A673 (cell line): ENCODE data around the gene KLF17. TPM values are rescaled to one million over a fixed set of nuclear protein-coding genes. Genes with fewer than 3 reads are reported as not detected.
"Not testable (repeated sequence)": the region's sequence is repeated elsewhere in the genome, so short reads cannot be mapped to it uniquely, and the experiment has no call there.

Experiments used
- BruUV-seq: library from RNA; stranded (reverse); fragments of 400-500 nt; replicated peaks from 2 replicates; lab custom pipeline; 2021; lab: Mats Ljungman, UMichigan
- CTCF ChIA-PET: fragments of 300-600 bp; sonication (Branson Sonifier 250); formaldehyde crosslinking; loops from one replicate; lab custom pipeline; 2022; ENCODE audit warnings: antibody characterized with exemption; lab: Charles Lee
- POLR2A ChIA-PET: fragments of 300-600 bp; sonication (Branson Sonifier 250); formaldehyde crosslinking; loops from one replicate; lab custom pipeline; 2022; ENCODE audit warnings: antibody characterized with exemption; ENCODE audit not compliant: low non-redundant PET; lab: Charles Lee
- DNase-seq: peaks from one replicate; pipeline ENCODE4 v3.0.0-alpha.2; 2015; ENCODE audit warnings: low spot score
- H3K27ac ChIP-seq: fragments of 200-600 bp; sonication (generic); 2 replicates; pipeline ENCODE4 v1.5.1; 2016; ENCODE audit warnings: mixed run types, low read depth, mild to moderate bottlenecking, mixed read lengths, antibody characterized with exemption, low read length; ENCODE audit not compliant: poor library complexity, severe bottlenecking
- H3K27me3 ChIP-seq: fragments of 200-600 bp; sonication (generic); replicated peaks from 2 replicates; pipeline ENCODE4 v1.6.1; 2017; ENCODE audit warnings: mixed run types, low read depth, mild to moderate bottlenecking, mixed read lengths, antibody characterized with exemption, low read length; ENCODE audit not compliant: insufficient read depth, poor library complexity
- H3K36me3 ChIP-seq: fragments of 200-600 bp; sonication (generic); 2 replicates; pipeline ENCODE4 v1.6.1; 2016; ENCODE audit warnings: mixed run types, mild to moderate bottlenecking, mixed read lengths, antibody characterized with exemption, low read length; ENCODE audit not compliant: insufficient read depth, poor library complexity, severe bottlenecking
- H3K4me1 ChIP-seq: fragments of 200-600 bp; sonication (generic); 2 replicates; pipeline ENCODE4 v1.6.1; 2017; ENCODE audit warnings: mixed run types, mild to moderate bottlenecking, mixed read lengths, antibody characterized with exemption, low read length; ENCODE audit not compliant: insufficient read depth, poor library complexity, severe bottlenecking
- H3K4me3 ChIP-seq: fragments of 200-600 bp; sonication (generic); 2 replicates; pipeline ENCODE4 v1.5.1; 2016; ENCODE audit warnings: low read depth, mixed run types, mild to moderate bottlenecking, mixed read lengths, low read length; ENCODE audit not compliant: poor library complexity, severe bottlenecking
- H3K9me3 ChIP-seq: fragments of 200-600 bp; sonication (generic); 2 replicates; pipeline ENCODE4 v1.6.1; 2016; ENCODE audit warnings: mixed run types, low read depth, mild to moderate bottlenecking, mixed read lengths, antibody characterized with exemption, low read length; ENCODE audit not compliant: poor library complexity, severe bottlenecking
- EZH2 ChIP-seq: fragments of 200-600 bp; sonication (generic); IDR thresholded peaks from 2 replicates; pipeline ENCODE4 v1.6.1; 2017; ENCODE audit warnings: borderline replicate concordance, low read depth, mild to moderate bottlenecking, mixed read lengths, antibody characterized with exemption, low read length; ENCODE audit not compliant: poor library complexity, severe bottlenecking
- intact Hi-C: fragments of 100-400 bp; cut with micrococcal nuclease; formaldehyde crosslinking; loops from one replicate; pipeline ENCODE4 v1.10.0; 2022; ENCODE audit not compliant: unreplicated experiment
- total RNA-seq: library from RNA; stranded (reverse); gene quantifications from 2 replicates; pipeline ENCODE4 v1.2.3, GENCODE V29; 2021
- TF ChIP-seq, protein P1 (sequence below): fragments of 300-800, 200-600 bp; sonication (generic); conservative IDR thresholded peaks from 2 replicates; pipeline ENCODE4 v1.5.1; 2017; ENCODE audit warnings: low read depth, mild to moderate bottlenecking, antibody characterized with exemption, low read length, moderate library complexity, mixed read lengths

Gene KLF17
- total RNA-seq, 1 experiment from 2014 or later, result not detected

DNA sequence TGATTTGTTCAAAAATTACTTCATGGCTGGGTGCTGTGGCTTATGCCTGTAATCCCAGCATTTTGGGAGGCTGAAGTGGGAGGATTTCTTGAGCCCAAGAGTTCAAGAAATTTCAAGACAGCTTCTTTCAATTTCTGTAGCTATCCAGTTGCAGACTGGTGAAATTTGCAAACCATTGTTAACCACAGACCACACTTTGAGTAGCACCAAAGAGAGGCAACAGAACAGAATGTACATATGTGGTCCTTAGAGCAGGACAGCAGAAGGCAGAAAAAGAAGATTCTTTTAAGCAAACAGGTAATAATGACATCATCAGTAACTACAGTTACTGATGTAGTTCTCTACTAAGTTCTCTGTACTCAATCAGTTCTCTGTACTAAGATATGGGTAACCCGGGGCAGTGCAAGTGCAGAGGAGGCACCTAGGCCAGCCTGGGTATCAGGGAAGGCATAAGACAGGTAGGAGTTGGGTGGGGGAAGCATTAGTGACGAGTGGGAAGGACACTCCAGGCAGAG lies 5.5 kb upstream of the KLF17 start:
- Histone ChIP-seq H3K27ac (no peak overlapping the region), H3K36me3 (no peaks in the 10 kb centered on the region), H3K4me1 (no peaks in the 10 kb centered on the region), H3K9me3 (no peaks in the 10 kb centered on the region), H3K4me3 (no peak overlapping the region), H3K27me3 (no peaks in the 10 kb centered on the region)
- TF ChIP-seq, protein P1, sequence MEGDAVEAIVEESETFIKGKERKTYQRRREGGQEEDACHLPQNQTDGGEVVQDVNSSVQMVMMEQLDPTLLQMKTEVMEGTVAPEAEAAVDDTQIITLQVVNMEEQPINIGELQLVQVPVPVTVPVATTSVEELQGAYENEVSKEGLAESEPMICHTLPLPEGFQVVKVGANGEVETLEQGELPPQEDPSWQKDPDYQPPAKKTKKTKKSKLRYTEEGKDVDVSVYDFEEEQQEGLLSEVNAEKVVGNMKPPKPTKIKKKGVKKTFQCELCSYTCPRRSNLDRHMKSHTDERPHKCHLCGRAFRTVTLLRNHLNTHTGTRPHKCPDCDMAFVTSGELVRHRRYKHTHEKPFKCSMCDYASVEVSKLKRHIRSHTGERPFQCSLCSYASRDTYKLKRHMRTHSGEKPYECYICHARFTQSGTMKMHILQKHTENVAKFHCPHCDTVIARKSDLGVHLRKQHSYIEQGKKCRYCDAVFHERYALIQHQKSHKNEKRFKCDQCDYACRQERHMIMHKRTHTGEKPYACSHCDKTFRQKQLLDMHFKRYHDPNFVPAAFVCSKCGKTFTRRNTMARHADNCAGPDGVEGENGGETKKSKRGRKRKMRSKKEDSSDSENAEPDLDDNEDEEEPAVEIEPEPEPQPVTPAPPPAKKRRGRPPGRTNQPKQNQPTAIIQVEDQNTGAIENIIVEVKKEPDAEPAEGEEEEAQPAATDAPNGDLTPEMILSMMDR, result no peak
- TF ChIP-seq EZH2, result no peak
- intact Hi-C loops, result no loop called here
- no peak for DNase-seq
- ChIA-PET CTCF (no interaction called here), POLR2A (no interaction called here)
- no TSS peak for BruUV-seq

DNA sequence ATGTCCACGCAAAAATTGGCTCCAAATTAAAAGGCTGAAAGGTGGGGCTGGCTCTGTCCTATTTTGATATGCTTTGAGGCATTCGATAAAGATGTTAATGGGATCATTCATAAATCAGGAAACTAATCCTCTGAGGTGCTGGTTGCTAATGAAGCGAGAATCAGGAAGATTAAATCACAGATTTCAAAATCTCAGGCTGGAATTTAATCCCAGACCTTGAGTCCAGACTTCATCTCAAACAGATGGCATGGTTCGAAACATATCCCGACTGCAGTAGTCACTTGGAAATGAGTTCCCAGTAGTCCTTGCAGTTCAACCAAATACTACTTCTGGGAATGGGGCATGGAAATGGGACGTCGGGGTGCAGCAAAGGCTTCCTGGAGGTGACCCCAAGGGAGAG lies 4.5 kb upstream of the KLF17 start:
- Histone ChIP-seq H3K27ac (no peak overlapping the region), H3K27me3 (no peaks in the 10 kb centered on the region), H3K9me3 (no peaks in the 10 kb centered on the region), H3K36me3 (no peaks in the 10 kb centered on the region), H3K4me1 (no peaks in the 10 kb centered on the region), H3K4me3 (no peak overlapping the region)
- ChIA-PET CTCF (no interaction called here), POLR2A (no interaction called here)
- no TSS peak for BruUV-seq
- no peak for DNase-seq
- intact Hi-C loops, result no loop called here
- TF ChIP-seq, protein P1, result no peak
- TF ChIP-seq EZH2, result no peak

DNA sequence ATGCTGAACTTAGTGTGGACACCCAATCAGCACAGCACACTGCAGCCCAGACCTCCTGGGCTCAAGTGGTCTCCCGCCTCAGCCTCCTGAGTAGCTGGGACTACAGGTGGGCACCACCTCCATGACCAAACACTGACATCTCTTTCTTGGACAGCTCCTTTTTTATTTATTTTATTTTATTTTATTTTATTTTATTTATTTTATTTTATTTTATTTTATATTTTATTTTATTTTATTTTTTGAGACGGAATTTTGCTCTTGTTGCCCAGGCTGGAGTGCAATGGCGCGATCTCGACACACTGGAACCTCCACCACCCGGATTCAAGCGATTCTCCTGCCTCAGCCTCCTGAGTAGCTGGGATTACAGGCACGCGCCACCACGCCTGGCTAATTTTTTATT lies 1.3 kb upstream of the KLF17 start:
- CTCF ChIA-PET, result not testable (repeated sequence)

DNA sequence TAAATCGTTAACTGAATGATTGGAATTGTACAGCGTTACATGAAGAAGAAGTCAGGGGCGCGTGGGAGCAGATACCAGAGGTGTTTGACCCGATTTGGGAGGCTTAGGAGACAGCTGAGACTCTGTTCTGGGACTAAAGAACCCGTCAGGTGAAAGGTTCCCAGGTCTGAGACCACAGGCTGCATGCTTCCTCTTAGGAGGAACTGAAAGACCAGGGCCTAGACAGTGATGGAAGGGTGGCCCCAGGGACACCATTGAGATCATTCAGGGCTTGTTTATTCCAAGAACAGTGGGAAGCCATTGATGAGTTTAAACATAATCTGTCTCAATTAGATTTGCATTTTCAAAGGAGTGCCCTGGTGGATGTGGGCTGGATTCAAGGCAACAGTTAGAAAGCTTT lies 904 bp downstream of the KLF17 start:
- POLR2A ChIA-PET, result no interaction called here
- intact Hi-C loops, result no loop called here
- no peak for TF ChIP-seq EZH2
- TF ChIP-seq, protein P1, result no peak
- DNase-seq, result no peak
- Histone ChIP-seq H3K9me3 (no peaks in the 10 kb centered on the region), H3K4me1 (no peaks in the 10 kb centered on the region), H3K27ac (no peak overlapping the region), H3K4me3 (no peak overlapping the region), H3K36me3 (no peaks in the 10 kb centered on the region), H3K27me3 (peaks cover 19% of the 10 kb centered on the region)
- CTCF ChIA-PET, result no interaction called here
- BruUV-seq, result no TSS peak

More for the DNA sequence above, 1.3 kb upstream of the KLF17 start:
- intact Hi-C loops, H3K9me3 ChIP-seq, H3K36me3 ChIP-seq, POLR2A ChIA-PET, H3K4me3 ChIP-seq, H3K27me3 ChIP-seq, BruUV-seq, H3K27ac ChIP-seq, DNase-seq, H3K4me1 ChIP-seq: not testable (repeated sequence)
